ENCODE results near the gene NDUFB2.
"Not testable (repeated sequence)": the region's sequence is repeated elsewhere in the genome, so short reads cannot be mapped to it uniquely, and the experiment has no call there.

NDUFB2 gene

DNA sequence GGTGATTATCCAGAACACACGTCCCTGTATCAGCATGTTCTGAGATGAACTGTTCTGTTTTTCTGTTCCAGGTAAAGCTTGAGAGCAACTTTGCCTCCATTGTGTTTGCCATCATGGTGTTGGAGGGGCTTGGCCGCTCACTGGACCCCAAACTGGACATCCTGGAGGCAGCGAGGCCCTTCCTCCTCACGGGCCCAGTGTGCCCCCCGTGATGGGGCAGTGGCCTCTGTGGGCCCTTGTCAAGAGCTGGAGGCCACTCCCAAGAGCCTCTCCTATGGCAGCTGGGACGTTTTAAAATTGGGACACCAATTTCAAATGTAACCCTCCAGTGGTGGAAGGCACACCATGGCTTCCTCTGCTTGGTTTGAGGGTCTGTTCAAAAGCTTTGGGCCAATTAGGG is 1.9 kb upstream of the NDUFB2 start:
- H3K27ac ChIP-seq, result no peak overlapping the region
- H4K20me1 ChIP-seq, result peaks cover 2 to 27% (median 22%) of the 10 kb centered on the region in 11 experiments; a peak in 19 of 22 replicates
- TF ChIP-seq Cebpa-rat (IDR thresholded peaks at IDR 0.05), result no peak
- H3K4me3 ChIP-seq, result no peak overlapping the region
- H3K9me3 ChIP-seq (replicated peaks in 1 of 11), result no peaks in the 10 kb centered on the region
- no peak overlapping the region for H3K4me2 ChIP-seq
- peaks cover 19 to 29% (median 23%) of the 10 kb centered on the region in 10 experiments for H3K4me1 ChIP-seq
- no peak overlapping the region for H3K9ac ChIP-seq
- peaks cover 16 to 51% (median 40%) of the 10 kb centered on the region in 11 experiments for H3K36me3 ChIP-seq
- H3K27me3 ChIP-seq, result no peaks in the 10 kb centered on the region

DNA sequence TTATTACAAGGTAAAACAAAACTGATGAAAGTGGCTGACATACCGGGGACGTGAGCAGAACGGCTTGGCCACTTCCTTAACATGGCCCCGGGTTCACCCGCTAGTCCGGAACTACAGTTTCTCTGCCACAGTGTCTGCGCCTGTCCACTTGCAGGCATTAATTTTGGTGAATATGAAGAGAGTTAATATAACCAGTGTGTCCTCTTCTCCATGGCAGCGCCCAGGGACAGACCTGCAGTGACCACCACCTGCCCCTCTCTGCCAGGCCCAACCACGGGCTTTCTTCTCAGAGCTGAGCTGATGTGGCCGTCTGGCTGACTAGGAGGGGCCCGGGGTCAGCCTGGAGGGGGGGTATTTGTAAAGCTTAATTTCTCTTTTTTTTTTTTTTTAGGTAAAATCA is 1.1 kb upstream of the NDUFB2 start:
- TF ChIP-seq Cebpa-rat (IDR thresholded peaks at IDR 0.05), result no peak
- Histone ChIP-seq H3K27ac (no peak overlapping the region), H3K36me3 (peaks cover 11 to 53% (median 36%) of the 10 kb centered on the region in 11 experiments; a peak in 21 of 22 replicates), H3K4me3 (no peak overlapping the region), H3K9me3 (replicated peaks in 1 of 11) (no peaks in the 10 kb centered on the region), H4K20me1 (peaks cover 6 to 35% (median 30%) of the 10 kb centered on the region in 11 experiments; a peak in 20 of 22 replicates), H3K4me1 (peaks cover 19 to 31% (median 23%) of the 10 kb centered on the region in 10 experiments), H3K27me3 (no peaks in the 10 kb centered on the region), H3K4me2 (peak overlapping the region in 7 of 11 experiments; percentile 87 to 98 (median 95); a peak in 7 of 22 replicates), H3K9ac (peak overlapping the region in 2 of 11 experiments; percentile 89 to 91; a peak in 3 of 22 replicates)

DNA sequence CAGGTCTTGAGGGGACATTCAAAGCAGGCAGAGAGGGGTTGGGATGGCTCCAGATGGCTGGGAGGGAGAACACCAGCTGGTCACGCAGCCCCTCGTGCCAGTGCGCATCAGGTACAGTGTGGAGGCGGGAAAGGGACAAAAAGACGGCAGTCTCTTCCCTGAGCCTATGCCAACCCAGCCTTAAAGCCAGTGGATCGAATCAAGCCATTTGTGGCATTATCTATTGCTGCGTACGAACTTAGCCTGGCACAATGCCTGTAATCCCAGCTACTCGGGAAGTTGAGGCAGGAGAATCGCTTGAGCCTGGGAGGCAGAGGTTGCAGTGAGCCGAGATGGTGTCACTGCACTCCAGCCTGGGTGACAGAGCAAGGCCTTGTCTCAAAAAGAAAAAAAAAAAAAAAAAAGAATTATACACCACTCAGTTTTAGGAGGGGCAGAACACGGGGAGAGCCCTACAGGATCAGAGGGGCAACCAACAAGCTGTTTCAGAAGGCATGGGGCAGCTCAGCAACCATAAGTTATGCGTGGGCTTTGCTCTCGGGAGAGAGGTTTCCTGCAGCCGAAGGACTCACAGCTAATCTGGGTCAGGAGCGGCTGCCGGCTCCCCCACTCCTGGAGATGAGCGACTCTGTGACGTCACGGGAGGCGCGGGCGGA is 356 bp upstream of the NDUFB2 start:
- H3K4me1 ChIP-seq, result peaks cover 19 to 31% (median 23%) of the 10 kb centered on the region in 10 experiments
- H3K4me3 ChIP-seq, result peak overlapping the region; percentile 74 to 94 (median 84)
- H3K27me3 ChIP-seq, result no peaks in the 10 kb centered on the region
- H3K9ac ChIP-seq, result peak overlapping the region; percentile 85 to 94 (median 89)
- peaks cover 9 to 43% (median 38%) of the 10 kb centered on the region in 11 experiments; a peak in 21 of 22 replicates for H4K20me1 ChIP-seq
- H3K9me3 ChIP-seq (replicated peaks in 1 of 11), result no peaks in the 10 kb centered on the region
- H3K27ac ChIP-seq, result peak overlapping the region; percentile 85 to 93 (median 88)
- H3K4me2 ChIP-seq, result peak overlapping the region; percentile 87 to 98 (median 91)
- no peak for TF ChIP-seq Cebpa-rat (IDR thresholded peaks at IDR 0.05)
- H3K36me3 ChIP-seq, result peaks cover 11 to 54% (median 33%) of the 10 kb centered on the region in 11 experiments; a peak in 21 of 22 replicates

DNA sequence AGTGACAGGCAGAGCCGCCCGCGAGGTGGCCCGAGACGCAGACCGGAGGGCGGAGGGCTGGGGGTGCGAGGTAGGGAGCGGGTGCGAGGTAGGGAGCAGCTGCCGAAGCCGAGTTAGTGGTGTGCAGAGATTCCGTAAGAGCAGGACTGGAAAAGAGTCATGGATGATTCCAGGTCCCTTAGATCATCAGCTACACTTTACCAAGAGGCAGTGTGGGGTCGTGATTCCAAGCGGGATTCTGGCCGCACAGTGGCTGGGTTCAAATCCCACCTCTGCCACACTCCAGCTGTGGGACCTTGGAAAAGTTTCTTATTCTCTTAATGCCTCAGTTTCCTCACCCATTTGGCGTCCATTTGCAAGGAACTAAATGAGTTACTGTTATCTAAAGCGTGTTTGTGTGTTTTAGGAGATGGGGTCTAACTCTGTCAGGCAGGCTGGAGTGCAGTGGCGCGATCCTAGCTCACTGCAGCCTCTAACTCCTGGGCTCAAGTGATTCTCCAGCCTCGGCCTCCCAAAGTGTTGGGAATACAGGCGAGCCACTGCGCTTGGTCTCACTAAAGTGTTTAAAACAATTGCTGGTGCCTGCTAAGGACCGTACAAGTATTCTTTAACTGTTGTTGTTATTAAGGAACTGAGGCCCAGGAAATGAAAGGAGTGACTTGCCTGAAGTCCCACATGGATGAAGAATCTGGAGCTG is 1.1 kb downstream of the NDUFB2 start:
- H3K4me2 ChIP-seq, result peak overlapping the region; percentile 87 to 98 (median 91)
- H3K27me3 ChIP-seq, result no peaks in the 10 kb centered on the region
- peak overlapping the region; percentile 85 to 93 (median 88) for H3K27ac ChIP-seq
- no peak for TF ChIP-seq Cebpa-rat (IDR thresholded peaks at IDR 0.05)
- peak overlapping the region; percentile 74 to 94 (median 84) for H3K4me3 ChIP-seq
- peaks cover 23 to 57% (median 52%) of the 10 kb centered on the region in 11 experiments; a peak in 21 of 22 replicates for H4K20me1 ChIP-seq
- no peaks in the 10 kb centered on the region for H3K9me3 ChIP-seq (replicated peaks in 1 of 11)
- H3K36me3 ChIP-seq, result peaks cover 4 to 41% (median 22%) of the 10 kb centered on the region in 11 experiments; a peak in 20 of 22 replicates
- H3K9ac ChIP-seq, result peak overlapping the region; percentile 85 to 94 (median 89)
- peaks cover 19 to 31% (median 23%) of the 10 kb centered on the region in 10 experiments for H3K4me1 ChIP-seq

DNA sequence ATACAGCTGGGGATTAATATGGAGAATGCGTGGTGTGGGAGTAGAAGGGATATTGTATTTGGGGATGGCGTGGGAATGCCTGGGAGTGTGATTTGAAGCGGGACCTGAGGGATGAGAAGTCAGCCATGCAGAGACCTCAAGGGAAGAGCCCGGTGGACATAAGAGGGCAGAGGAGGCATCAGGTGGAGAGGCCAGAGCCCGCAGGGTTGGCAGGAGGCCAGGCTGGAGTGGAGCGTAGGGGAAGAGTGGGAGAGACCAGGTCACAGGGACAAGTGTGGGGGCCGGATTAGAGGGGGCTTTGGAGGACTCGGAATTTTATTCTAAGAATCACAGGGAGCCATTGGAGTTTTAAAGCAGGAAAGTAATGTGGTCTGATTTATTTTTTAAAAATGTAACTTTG is 2.0 kb downstream of the NDUFB2 start:
- H3K27me3 ChIP-seq, result no peaks in the 10 kb centered on the region
- H3K9me3 ChIP-seq (replicated peaks in 1 of 11), result no peaks in the 10 kb centered on the region
- peaks cover 10 to 43% (median 28%) of the 10 kb centered on the region in 11 experiments; a peak in 21 of 22 replicates for H3K36me3 ChIP-seq
- H3K9ac ChIP-seq, result peak overlapping the region in 6 of 11 experiments; percentile 89 to 94 (median 92); a peak in 6 of 22 replicates
- H3K27ac ChIP-seq, result no peak overlapping the region
- peak overlapping the region; percentile 87 to 98 (median 91) for H3K4me2 ChIP-seq
- TF ChIP-seq Cebpa-rat (IDR thresholded peaks at IDR 0.05), result no peak
- peaks cover 19 to 31% (median 23%) of the 10 kb centered on the region in 10 experiments for H3K4me1 ChIP-seq
- H3K4me3 ChIP-seq, result peak overlapping the region in 5 of 10 experiments; percentile 82 to 94 (median 88); a peak in 6 of 20 replicates
- peaks cover 29 to 66% (median 61%) of the 10 kb centered on the region in 11 experiments; a peak in 21 of 22 replicates for H4K20me1 ChIP-seq

DNA sequence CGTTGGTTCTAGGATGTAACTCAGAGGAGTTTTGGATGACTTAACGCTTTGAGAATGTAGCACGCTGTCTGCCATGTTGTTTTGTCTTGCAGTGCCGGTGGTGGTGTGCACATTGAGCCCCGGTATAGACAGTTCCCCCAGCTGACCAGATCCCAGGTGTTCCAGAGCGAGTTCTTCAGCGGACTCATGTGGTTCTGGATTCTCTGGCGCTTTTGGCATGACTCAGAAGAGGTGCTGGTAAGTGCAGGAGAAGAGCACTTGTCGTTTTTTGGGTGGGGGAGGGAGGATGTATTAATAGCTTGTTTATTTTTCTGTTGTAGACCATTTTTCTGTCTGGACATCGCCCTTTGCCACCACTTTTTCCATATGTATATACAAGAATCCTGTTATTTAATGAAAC is 6.3 kb downstream of the NDUFB2 start:
- H4K20me1 ChIP-seq, result peaks cover 29 to 80% (median 67%) of the 10 kb centered on the region in 11 experiments; a peak in 21 of 22 replicates
- H3K9me3 ChIP-seq (replicated peaks in 1 of 11), result no peaks in the 10 kb centered on the region
- TF ChIP-seq Cebpa-rat (IDR thresholded peaks at IDR 0.05), result no peak
- H3K27me3 ChIP-seq, result no peaks in the 10 kb centered on the region
- H3K4me3 ChIP-seq, result no peak overlapping the region
- H3K36me3 ChIP-seq, result peaks cover 45 to 65% (median 56%) of the 10 kb centered on the region in 11 experiments
- H3K27ac ChIP-seq, result no peak overlapping the region
- H3K4me2 ChIP-seq, result no peak overlapping the region
- H3K4me1 ChIP-seq, result peaks cover 8 to 20% (median 9%) of the 10 kb centered on the region in 10 experiments
- H3K9ac ChIP-seq, result no peak overlapping the region

DNA sequence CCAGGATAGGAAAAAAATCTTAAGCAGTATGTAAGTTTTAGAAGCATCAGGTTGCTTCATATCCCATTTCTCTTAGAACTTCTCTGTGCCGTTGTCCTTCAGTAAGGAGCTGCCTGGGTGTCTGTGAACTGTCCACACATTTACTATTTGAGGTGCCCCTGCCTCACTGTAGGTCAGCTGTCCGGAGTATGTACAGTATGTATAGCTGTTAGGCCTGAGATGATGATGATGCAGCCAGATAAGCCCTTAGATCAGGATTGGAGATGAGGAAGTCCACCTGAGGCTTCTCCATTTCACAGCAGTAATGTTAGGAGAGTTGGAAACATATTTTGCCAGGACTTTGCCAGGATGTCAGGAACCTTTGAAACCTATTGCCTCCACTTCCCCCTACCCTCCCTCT is 7.7 kb downstream of the NDUFB2 start:
- H3K9ac ChIP-seq, result no peak overlapping the region
- peaks cover 29 to 66% (median 53%) of the 10 kb centered on the region in 11 experiments; a peak in 21 of 22 replicates for H4K20me1 ChIP-seq
- 0 out of 22 replicates have a peak, but pooled peaks cover 0 to 3% (median 0%) of the 10 kb centered on the region in 11 experiments for H3K9me3 ChIP-seq (replicated peaks in 1 of 11)
- no peak for TF ChIP-seq Cebpa-rat (IDR thresholded peaks at IDR 0.05)
- H3K27me3 ChIP-seq, result no peaks in the 10 kb centered on the region
- H3K4me2 ChIP-seq, result no peak overlapping the region
- peaks cover 45 to 69% (median 58%) of the 10 kb centered on the region in 11 experiments for H3K36me3 ChIP-seq
- no peak overlapping the region for H3K4me3 ChIP-seq
- H3K27ac ChIP-seq, result no peak overlapping the region
- H3K4me1 ChIP-seq, result peaks cover 0 to 6% (median 0%) of the 10 kb centered on the region in 10 experiments; a peak in 2 of 20 replicates

DNA sequence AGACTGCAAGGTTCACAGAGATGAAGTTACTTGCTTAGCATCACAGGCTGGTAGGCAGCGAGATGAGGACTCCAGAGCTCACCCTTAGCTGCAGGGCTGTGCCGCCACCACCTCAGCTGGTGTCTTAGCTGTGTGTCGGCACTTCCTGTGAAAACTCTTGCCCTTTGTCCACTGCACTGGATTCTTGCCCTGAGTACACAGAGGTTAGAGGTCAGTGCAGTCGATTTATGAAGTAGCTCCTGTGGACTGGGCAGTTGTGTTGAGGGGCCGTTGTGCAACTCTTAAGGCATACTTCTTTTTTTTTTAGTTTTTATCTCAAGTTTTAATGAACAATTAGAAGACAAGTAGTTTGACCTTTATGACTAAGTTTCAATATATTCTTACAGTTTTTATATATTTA is 10.6 kb downstream of the NDUFB2 start:
- Histone ChIP-seq H4K20me1 (peaks cover 10 to 36% (median 25%) of the 10 kb centered on the region in 11 experiments; a peak in 18 of 22 replicates), H3K27me3 (no peaks in the 10 kb centered on the region), H3K4me3 (no peak overlapping the region), H3K9me3 (replicated peaks in 1 of 11) (0 out of 22 replicates have a peak, but pooled peaks cover 0 to 3% (median 0%) of the 10 kb centered on the region in 11 experiments), H3K4me1 (no peaks in the 10 kb centered on the region), H3K4me2 (no peak overlapping the region), H3K36me3 (peaks cover 40 to 57% (median 49%) of the 10 kb centered on the region in 11 experiments), H3K9ac (no peak overlapping the region), H3K27ac (no peak overlapping the region)
- TF ChIP-seq Cebpa-rat (IDR thresholded peaks at IDR 0.05), result no peak

DNA sequence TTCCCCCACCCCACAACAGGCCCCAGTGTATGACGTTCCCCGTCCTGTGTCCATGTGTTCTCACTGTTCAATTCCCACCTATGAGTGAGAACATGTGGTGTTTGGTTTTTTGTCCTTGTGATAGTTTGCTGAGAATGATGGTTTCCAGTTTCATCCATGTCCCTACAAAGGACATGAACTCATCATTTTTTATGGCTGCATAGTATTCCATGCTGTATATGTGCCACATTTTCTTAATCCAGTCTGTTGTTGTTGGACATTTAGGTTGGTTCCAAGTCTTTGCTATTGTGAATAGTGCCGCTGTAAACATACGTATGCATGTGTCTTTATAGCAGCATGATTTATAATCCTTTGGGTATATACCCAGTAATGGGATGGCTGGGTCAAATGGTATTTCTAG is 12.3 kb downstream of the NDUFB2 start:
- H3K4me2 ChIP-seq; H3K9me3 ChIP-seq (replicated peaks in 1 of 11); H3K27me3 ChIP-seq; H3K27ac ChIP-seq; H3K9ac ChIP-seq; H3K4me3 ChIP-seq; H3K4me1 ChIP-seq: not testable (repeated sequence)
- peaks cover 0 to 20% (median 10%) of the 10 kb centered on the region in 11 experiments; a peak in 14 of 22 replicates for H4K20me1 ChIP-seq
- H3K36me3 ChIP-seq, result peaks cover 34 to 47% (median 38%) of the 10 kb centered on the region in 11 experiments

DNA sequence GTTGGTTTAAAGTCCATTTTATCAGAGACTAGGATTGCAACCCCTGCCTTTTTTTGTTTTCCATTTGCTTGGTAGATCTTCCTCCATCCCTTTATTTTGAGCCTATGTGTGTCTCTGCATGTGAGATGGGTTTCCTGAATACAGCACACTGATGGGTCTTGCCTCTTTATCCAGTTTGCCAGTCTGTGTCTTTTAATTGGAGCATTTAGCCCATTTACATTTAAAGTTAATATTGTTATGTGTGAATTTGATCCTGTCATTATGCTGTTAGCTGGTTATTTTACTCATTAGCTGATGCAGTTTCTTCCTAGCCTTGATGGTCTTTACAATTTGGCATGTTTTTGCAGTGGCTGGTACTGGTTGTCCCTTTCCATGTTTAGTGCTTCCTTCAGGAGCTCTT is 15.9 kb downstream of the NDUFB2 start:
- peaks cover 0 to 14% (median 0%) of the 10 kb centered on the region in 11 experiments; a peak in 4 of 22 replicates for H3K9me3 ChIP-seq (replicated peaks in 1 of 11)
- not testable (repeated sequence) for H3K9ac ChIP-seq, H3K27me3 ChIP-seq, H4K20me1 ChIP-seq, H3K4me2 ChIP-seq, H3K4me3 ChIP-seq, H3K27ac ChIP-seq, H3K4me1 ChIP-seq
- H3K36me3 ChIP-seq, result peaks cover 17 to 36% (median 23%) of the 10 kb centered on the region in 11 experiments
